ENCODE measurements around the gene NT5C3A.
A peak's percentile ranks its signal among the peaks of the same experiment; 100 is the strongest.
"Not testable (repeated sequence)": the region's sequence is repeated elsewhere in the genome, so short reads cannot be mapped to it uniquely, and the experiment has no call there.

Gene NT5C3A

DNA sequence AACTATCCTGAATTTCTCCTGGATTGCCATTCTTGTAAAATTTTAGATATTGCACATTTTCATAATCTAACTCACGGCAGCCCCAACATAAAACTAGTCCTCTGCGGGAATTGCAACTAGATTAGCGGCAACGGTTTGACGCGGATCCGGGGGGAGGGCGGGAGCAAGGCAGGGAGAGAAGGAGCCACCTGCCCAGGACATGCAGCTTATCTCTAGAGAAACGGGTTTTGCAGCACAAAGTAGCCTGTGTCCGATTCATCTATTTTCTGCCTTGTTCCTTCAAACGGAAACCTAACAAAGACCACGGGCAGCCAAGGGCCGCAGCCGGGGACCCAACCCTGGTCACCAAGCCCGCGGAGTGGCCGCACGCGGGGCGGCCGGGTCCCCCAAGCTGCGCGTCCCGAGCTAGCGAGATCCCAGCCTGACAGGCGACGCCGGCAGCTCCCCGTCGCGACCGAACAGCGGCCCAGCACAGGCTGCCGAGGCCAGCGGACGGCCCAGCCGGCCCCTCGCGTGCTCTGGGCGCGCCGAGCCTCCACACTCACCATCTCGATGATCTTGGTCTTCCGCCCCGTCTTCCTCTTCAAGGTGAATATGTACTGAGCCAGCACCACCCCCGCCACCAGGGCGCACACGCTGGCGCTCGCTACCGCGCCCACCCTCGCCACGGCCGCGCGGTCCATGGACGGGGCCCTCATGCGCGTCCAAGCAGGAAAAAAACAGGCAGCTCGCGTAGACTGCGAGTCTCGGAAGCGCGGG lies at the start of gene NT5C3A:
Gene NT5C3A, minus strand, starts transcription at position 754 of the 759 bp plus-strand sequence. Its CDS starts 71 bp downstream, at position 683.
- Mint-ChIP-seq H3K27me3 (ENCODE audit: low read depth) (peaks cover 12% of the 10 kb centered on the region), H3K9me3 (peaks cover 27% of the 10 kb centered on the region), H3K27ac (peak within 1 kb of the TSS; percentile 96), H3K4me3 (peak within 1 kb of the TSS; percentile 95), H3K4me1 (ENCODE audit: low read depth) (peaks cover 27% of the 10 kb centered on the region), H3K36me3 (ENCODE audit: low read depth) (peaks cover 14% of the 10 kb centered on the region)

GRCh38 chr7:33111614-33112013 lies 49.0 kb upstream of the NT5C3A start:
- Mint-ChIP-seq H3K36me3 (ENCODE audit: low read depth) (no peaks in the 10 kb centered on the region), H3K9me3 (no peaks in the 10 kb centered on the region), H3K4me1 (ENCODE audit: low read depth) (peaks cover 15% of the 10 kb centered on the region), H3K27me3 (ENCODE audit: low read depth) (peaks cover 49% of the 10 kb centered on the region), H3K27ac (no peak overlapping the region), H3K4me3 (no peak overlapping the region)

GRCh38 chr7:33109758-33110238 lies 47.2 kb upstream of the NT5C3A start:
- Mint-ChIP-seq H3K4me1 (ENCODE audit: low read depth) (peaks cover 21% of the 10 kb centered on the region), H3K4me3 (peak overlapping the region; percentile 40), H3K27me3 (ENCODE audit: low read depth) (peaks cover 36% of the 10 kb centered on the region), H3K27ac (no peak overlapping the region), H3K9me3 (no peaks in the 10 kb centered on the region), H3K36me3 (ENCODE audit: low read depth) (no peaks in the 10 kb centered on the region)

GRCh38 chr7:33109005-33109757 lies 46.6 kb upstream of the NT5C3A start, which contains the start of gene RP9:
Gene RP9 (minus strand): TSS chr7:33109404. CDS start chr7:33109372, 32 bp downstream.
- Mint-ChIP-seq H3K9me3 (no peaks in the 10 kb centered on the region), H3K27me3 (ENCODE audit: low read depth) (peaks cover 31% of the 10 kb centered on the region), H3K36me3 (ENCODE audit: low read depth) (no peaks in the 10 kb centered on the region), H3K4me1 (ENCODE audit: low read depth) (peaks cover 21% of the 10 kb centered on the region), H3K27ac (peak within 1 kb of the TSS; percentile 63), H3K4me3 (peak within 1 kb of the TSS; percentile 79)

GRCh38 chr7:33108554-33109004 lies 46.0 kb upstream of the NT5C3A start:
- Mint-ChIP-seq H3K4me1 (ENCODE audit: low read depth) (peaks cover 21% of the 10 kb centered on the region), H3K4me3 (peak overlapping the region; percentile 79), H3K27ac (peak overlapping the region; percentile 63), H3K9me3 (no peaks in the 10 kb centered on the region), H3K27me3 (ENCODE audit: low read depth) (peaks cover 28% of the 10 kb centered on the region), H3K36me3 (ENCODE audit: low read depth) (no peaks in the 10 kb centered on the region)

DNA sequence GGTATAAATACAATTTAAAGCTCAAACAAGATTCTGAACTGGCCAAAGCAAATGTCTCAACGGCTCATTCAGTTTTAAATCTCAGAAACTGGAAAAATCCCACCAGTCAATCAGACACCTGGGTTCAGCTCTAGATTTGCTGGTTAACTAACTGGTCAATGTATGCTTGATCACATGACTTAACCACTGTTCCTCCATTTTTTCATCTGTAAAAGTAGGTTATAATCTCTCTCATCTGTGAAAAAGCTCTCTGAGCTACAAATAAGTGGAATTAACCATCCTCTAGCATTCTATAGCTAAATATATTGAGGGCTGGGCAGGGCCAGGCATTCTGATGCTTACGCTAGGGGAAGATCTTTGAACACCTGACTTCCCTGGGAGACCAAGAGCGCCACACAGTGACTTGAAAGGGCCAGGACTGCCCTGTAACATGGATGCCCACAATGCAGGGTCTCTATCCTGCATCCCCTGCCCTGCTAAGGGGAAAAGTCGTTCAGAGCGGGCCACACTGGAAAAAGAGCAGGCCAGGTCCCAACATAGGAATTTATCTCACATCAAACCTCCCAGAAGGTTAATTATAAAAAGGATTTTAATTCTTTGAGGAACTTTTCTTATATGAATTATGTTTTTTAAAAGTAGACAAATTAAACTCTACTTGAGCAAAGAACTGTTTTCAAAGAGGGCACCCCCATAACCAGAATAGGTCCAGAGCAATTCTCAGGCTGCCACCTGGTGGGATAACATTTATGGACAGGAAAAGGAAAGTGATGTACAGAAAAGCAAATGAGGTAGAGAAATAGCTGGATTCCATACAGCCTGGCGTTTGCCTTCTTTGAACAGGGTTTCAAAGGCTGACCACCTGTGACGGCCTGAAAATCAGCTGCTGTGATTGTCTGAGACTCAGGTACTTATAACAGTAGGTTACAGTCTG lies 44.8 kb upstream of the NT5C3A start:
- H3K4me3 Mint-ChIP-seq: peak overlapping the region; percentile 79
- peaks cover 24% of the 10 kb centered on the region for H3K27me3 Mint-ChIP-seq (ENCODE audit: low read depth)
- H3K36me3 Mint-ChIP-seq (ENCODE audit: low read depth): peaks cover 5% of the 10 kb centered on the region
- no peaks in the 10 kb centered on the region for H3K9me3 Mint-ChIP-seq
- H3K27ac Mint-ChIP-seq: no peak overlapping the region
- peaks cover 21% of the 10 kb centered on the region for H3K4me1 Mint-ChIP-seq (ENCODE audit: low read depth)

DNA sequence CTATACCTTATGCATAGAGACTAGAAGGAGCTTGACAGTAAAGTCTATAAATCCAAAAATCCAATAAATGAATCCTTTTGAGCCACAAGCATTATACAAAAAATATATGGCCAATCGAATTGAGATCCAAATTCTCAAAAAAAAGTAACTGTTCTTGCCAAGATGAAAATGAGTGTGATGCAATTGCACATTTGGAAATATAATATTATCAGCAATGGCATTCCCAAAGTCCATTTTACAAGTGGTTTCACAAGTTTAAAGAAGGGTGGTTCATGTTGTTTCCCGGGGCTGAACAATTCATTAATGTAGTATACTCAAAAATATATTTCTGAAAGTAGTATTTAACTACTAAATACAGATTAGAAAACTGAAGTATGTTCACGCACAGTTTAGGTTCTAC lies 39.3 kb upstream of the NT5C3A start:
- H3K4me3 Mint-ChIP-seq: no peak overlapping the region
- H3K27me3 Mint-ChIP-seq (ENCODE audit: low read depth): no peaks in the 10 kb centered on the region
- H3K4me1 Mint-ChIP-seq (ENCODE audit: low read depth): peaks cover 6% of the 10 kb centered on the region
- no peaks in the 10 kb centered on the region for H3K9me3 Mint-ChIP-seq
- no peak overlapping the region for H3K27ac Mint-ChIP-seq
- H3K36me3 Mint-ChIP-seq (ENCODE audit: low read depth): peaks cover 19% of the 10 kb centered on the region

DNA sequence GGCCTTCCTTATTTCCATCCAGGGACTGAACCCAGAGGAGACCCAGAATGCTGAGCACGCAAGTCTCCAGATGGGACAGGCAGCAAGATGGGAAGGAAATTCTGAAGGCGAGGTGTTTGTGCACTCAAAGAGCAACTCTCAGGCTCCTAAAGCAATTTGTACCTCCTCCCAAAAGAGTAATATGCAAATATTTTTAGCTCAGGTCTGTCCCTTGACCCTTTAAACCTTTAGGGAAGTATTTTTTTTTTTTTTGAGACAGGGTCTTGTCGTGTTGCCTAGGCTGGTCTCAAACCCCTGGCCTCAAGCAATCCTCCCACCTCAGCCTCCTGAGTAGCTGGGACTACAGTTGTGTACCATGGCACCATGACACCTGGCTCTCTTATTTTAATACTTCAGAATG lies 38.2 kb upstream of the NT5C3A start:
- no peak overlapping the region for H3K27ac Mint-ChIP-seq
- H3K4me1 Mint-ChIP-seq (ENCODE audit: low read depth): peaks cover 2% of the 10 kb centered on the region
- no peaks in the 10 kb centered on the region for H3K9me3 Mint-ChIP-seq
- H3K27me3 Mint-ChIP-seq (ENCODE audit: low read depth): no peaks in the 10 kb centered on the region
- peaks cover 20% of the 10 kb centered on the region for H3K36me3 Mint-ChIP-seq (ENCODE audit: low read depth)
- H3K4me3 Mint-ChIP-seq: no peak overlapping the region

DNA sequence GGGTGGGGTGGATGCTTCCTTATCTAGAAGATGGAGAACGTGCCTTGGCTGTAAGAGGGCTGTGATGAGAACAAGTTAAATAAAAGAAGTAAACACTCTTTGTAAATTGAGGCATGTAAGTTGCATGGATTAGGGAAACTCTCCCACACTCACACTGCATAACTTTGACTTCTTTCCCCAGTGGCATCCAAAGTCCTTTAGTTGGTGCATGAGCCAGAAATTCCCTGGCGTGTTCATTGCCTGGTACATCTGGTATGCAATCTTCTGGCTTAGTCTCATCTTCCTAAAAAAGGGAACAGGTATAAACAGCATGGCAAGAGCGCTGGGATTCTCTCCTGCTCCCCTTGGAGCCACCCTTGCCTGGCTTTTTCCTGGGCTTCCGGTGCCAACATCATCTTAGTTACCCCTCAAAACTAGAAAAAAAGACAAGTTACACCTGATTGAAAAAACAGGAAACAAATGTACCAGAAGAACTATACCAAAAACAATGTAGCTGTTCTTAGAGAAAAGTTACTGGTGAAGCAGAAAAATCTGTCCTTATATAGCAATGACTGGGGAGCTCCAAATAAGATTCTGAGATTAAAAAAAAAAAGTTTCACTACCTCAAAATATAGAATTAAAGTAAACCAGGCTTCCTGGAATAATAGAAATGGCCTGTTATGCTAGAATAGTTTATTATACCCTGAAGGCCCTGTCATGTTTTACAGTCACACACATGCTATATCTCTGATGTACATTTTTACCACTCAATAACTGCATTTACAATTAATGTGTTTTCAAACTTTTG lies 36.8 kb upstream of the NT5C3A start:
- H3K27ac Mint-ChIP-seq: no peak overlapping the region

GRCh38 chr7:33094745-33095275 lies 32.2 kb upstream of the NT5C3A start:
- H3K9me3 Mint-ChIP-seq; H3K27ac Mint-ChIP-seq; H3K27me3 Mint-ChIP-seq (ENCODE audit: low read depth); H3K4me3 Mint-ChIP-seq; H3K4me1 Mint-ChIP-seq (ENCODE audit: low read depth): not testable (repeated sequence)
- H3K36me3 Mint-ChIP-seq (ENCODE audit: low read depth): peaks cover 21% of the 10 kb centered on the region

More for the DNA sequence above, 36.8 kb upstream of the NT5C3A start:
- no peaks in the 10 kb centered on the region for H3K9me3 Mint-ChIP-seq
- H3K4me1 Mint-ChIP-seq (ENCODE audit: low read depth): no peaks in the 10 kb centered on the region
- peaks cover 25% of the 10 kb centered on the region for H3K36me3 Mint-ChIP-seq (ENCODE audit: low read depth)
- no peak overlapping the region for H3K4me3 Mint-ChIP-seq
- no peaks in the 10 kb centered on the region for H3K27me3 Mint-ChIP-seq (ENCODE audit: low read depth)

- H3K4me3 Mint-ChIP-seq: no peak overlapping the region
- H3K9me3 Mint-ChIP-seq: no peaks in the 10 kb centered on the region
- H3K4me1 Mint-ChIP-seq (ENCODE audit: low read depth): no peaks in the 10 kb centered on the region
- peaks cover 16% of the 10 kb centered on the region for H3K36me3 Mint-ChIP-seq (ENCODE audit: low read depth)
- no peaks in the 10 kb centered on the region for H3K27me3 Mint-ChIP-seq (ENCODE audit: low read depth)
- H3K27ac Mint-ChIP-seq: no peak overlapping the region
Observed at GRCh38 chr7:33093266-33093665, 30.7 kb upstream of the NT5C3A start.

DNA sequence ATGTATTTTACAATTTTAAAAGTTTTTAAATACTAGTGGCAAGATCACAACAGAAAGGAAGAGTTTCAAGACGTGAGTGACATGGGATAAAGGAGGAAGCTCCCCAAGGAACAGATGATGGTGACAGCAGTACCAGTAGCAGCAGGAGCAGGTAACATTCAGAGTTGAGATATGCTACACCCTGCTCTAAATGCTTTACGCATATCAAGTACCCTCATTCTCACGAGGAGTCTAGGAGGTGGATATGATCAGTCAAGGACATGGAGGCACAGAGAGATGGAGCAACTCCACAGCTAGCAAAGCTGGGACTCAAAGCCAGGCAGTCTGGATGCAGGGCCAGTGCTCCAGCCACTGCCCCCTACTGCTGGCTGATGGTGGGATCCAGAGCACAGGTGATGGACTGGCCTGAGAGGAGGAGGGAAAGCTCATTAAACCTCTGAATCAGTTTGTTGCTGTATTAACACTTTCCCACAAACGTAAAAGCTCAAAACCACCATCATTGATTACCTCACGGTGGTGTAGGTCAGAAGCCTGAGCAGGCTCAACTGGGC lies 29.1 kb upstream of the NT5C3A start:
- H3K36me3 Mint-ChIP-seq (ENCODE audit: low read depth): peaks cover 9% of the 10 kb centered on the region
- no peaks in the 10 kb centered on the region for H3K4me1 Mint-ChIP-seq (ENCODE audit: low read depth)
- H3K4me3 Mint-ChIP-seq: no peak overlapping the region
- H3K9me3 Mint-ChIP-seq: no peaks in the 10 kb centered on the region
- no peaks in the 10 kb centered on the region for H3K27me3 Mint-ChIP-seq (ENCODE audit: low read depth)
- no peak overlapping the region for H3K27ac Mint-ChIP-seq

- Mint-ChIP-seq H3K27me3 (ENCODE audit: low read depth) (no peaks in the 10 kb centered on the region), H3K36me3 (ENCODE audit: low read depth) (peaks cover 9% of the 10 kb centered on the region), H3K4me1 (ENCODE audit: low read depth) (no peaks in the 10 kb centered on the region), H3K4me3 (no peak overlapping the region), H3K27ac (no peak overlapping the region), H3K9me3 (peaks cover 1% of the 10 kb centered on the region)
Observed at GRCh38 chr7:33091111-33091531, 28.5 kb upstream of the NT5C3A start.
